Measurements from ENCODE around the gene FAM13C. TPM values are rescaled to one million over a fixed set of nuclear protein-coding genes. Genes with fewer than 3 reads are reported as not detected.
A peak's percentile ranks its signal among the peaks of the same experiment; 100 is the strongest.
"Not testable (repeated sequence)": the region's sequence is repeated elsewhere in the genome, so short reads cannot be mapped to it uniquely, and the experiment has no call there.

FAM13C gene
- total RNA-seq, 1 donor from 2014 or later: 3.3 TPM

- DNase-seq (ENCODE audit: low read depth in 2 of 2): no peak
Measured at GRCh38 chr10:59279476-59279875, 82.9 kb downstream of the FAM13C start.

GRCh38 chr10:59276919-59277318, 85.4 kb downstream of the FAM13C start:
- no peak for DNase-seq (ENCODE audit: low read depth in 2 of 2)

- DNase-seq (ENCODE audit: low read depth in 2 of 2): no peak
Measured at GRCh38 chr10:59276133-59276532, 86.2 kb downstream of the FAM13C start.

GRCh38 chr10:59273445-59273844, 88.9 kb downstream of the FAM13C start:
- no peak for DNase-seq (ENCODE audit: low read depth in 2 of 2)

GRCh38 chr10:59272061-59272460, 90.3 kb downstream of the FAM13C start:
- DNase-seq (ENCODE audit: low read depth in 2 of 2): no peak

- no peak for DNase-seq (ENCODE audit: low read depth in 2 of 2)
Measured at GRCh38 chr10:59271160-59271559, 91.2 kb downstream of the FAM13C start.

- DNase-seq (ENCODE audit: low read depth in 2 of 2): no peak
Measured at GRCh38 chr10:59270492-59270891, 91.9 kb downstream of the FAM13C start.

GRCh38 chr10:59269651-59270050, 92.7 kb downstream of the FAM13C start:
- DNase-seq (ENCODE audit: low read depth in 2 of 2): no peak

- DNase-seq (ENCODE audit: low read depth in 2 of 2): no peak
Measured at GRCh38 chr10:59268460-59268859, 93.9 kb downstream of the FAM13C start.

- no peak for DNase-seq (ENCODE audit: low read depth in 2 of 2)
Measured at GRCh38 chr10:59266321-59266720, 96.0 kb downstream of the FAM13C start.

- DNase-seq (ENCODE audit: low read depth in 2 of 2): no peak
Measured at GRCh38 chr10:59265141-59265540, 97.2 kb downstream of the FAM13C start.

- DNase-seq (ENCODE audit: low read depth in 2 of 2): no peak
Measured at GRCh38 chr10:59258890-59259289, 103.5 kb downstream of the FAM13C start.

- no peak for DNase-seq (ENCODE audit: low read depth in 2 of 2)
Measured at GRCh38 chr10:59257224-59257623, 105.1 kb downstream of the FAM13C start.

- DNase-seq (ENCODE audit: low read depth in 2 of 2): no peak
Measured at GRCh38 chr10:59255463-59255862, 106.9 kb downstream of the FAM13C start.

- DNase-seq (ENCODE audit: low read depth in 2 of 2): no peak
Measured at GRCh38 chr10:59252491-59252890, 109.9 kb downstream of the FAM13C start.

- DNase-seq (ENCODE audit: low read depth in 2 of 2): no peak
Measured at GRCh38 chr10:59245686-59246085, 116.7 kb downstream of the FAM13C start.

- DNase-seq (ENCODE audit: low read depth in 2 of 2): no peak
Measured at GRCh38 chr10:59244871-59245270, 117.5 kb downstream of the FAM13C start.

- DNase-seq (ENCODE audit: low read depth in 2 of 2): no peak
Measured at GRCh38 chr10:59243611-59244195, 118.6 kb downstream of the FAM13C start.

- no peak for DNase-seq (ENCODE audit: low read depth in 2 of 2)
Measured at GRCh38 chr10:59242991-59243390, 119.4 kb downstream of the FAM13C start.

GRCh38 chr10:59242057-59242456, 120.3 kb downstream of the FAM13C start:
- DNase-seq (ENCODE audit: low read depth in 2 of 2): no peak

GRCh38 chr10:59240582-59241183, 121.7 kb downstream of the FAM13C start:
- peak; percentile 33 to 45 for DNase-seq (ENCODE audit: low read depth in 2 of 2)

GRCh38 chr10:59239108-59239507, 123.2 kb downstream of the FAM13C start:
- DNase-seq (ENCODE audit: low read depth in 2 of 2): not testable (repeated sequence)

- DNase-seq (ENCODE audit: low read depth in 2 of 2): no peak
Measured at GRCh38 chr10:59237775-59238174, 124.6 kb downstream of the FAM13C start.

Measured in dermis microvascular lymphatic vessel endothelial cell (primary cell).